ENCODE results near the gene CYP27B1. TPM values are rescaled to one million over a fixed set of nuclear protein-coding genes. Genes with fewer than 3 reads are reported as not detected.

CYP27B1 gene
- total and polyA plus RNA-seq, 9 of the 15 experiments (the other 6 are each of a cell fraction or from before 2014, with no cell fraction given), result 0.18 to 4.2 (median 1.8) TPM

DNA sequence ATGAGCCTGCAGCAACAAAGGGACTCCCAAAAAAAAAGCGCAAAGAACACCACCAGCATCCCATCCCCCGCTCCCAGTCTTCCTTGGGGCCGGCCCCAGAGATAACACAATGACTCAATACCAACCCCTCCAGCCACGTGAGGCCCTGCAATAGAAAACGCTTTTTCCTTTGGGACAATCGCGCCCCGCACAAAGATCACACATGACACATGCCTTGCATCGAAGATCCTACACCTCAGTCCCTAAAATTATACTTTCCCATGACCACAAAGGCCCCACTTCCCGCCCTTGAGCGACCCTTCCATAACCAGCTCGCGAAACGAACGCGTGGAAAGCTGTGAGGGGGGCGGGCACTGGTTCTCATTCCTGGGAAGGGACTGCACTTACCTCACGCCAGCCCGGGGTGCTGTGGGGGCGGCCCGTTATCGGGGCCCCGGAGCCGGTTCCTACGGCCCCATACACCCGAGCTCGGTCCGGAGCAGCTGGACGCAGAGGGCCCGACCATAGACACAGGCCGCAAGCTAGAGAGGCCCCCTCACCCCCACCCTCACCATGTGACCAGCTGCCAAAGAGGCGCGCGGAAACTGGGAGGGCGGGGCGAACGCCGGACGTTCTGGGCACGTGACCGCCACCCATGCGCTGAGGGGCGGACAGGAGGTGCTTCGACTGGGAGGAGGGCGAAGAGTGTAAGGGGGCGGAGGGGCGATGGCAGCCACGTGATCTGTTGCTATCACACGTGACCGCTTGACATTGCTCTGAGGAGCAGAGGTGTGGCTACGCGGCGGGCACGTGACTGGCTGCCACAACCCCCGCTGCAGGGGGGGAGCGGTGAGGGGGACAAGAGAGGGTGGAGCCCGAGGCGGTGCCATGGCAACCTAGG lies 14.8 kb downstream of the CYP27B1 start, which contains the start of gene CDK4 (continued):
- TF ChIP-seq ZC3H8 (IDR thresholded peaks at IDR 0.05), result 0 out of 2 replicates have a peak, but pooled peaks have one; percentile 23
- TF ChIP-seq ZBTB7A (IDR thresholded peaks at IDR 0.05; ENCODE audit: borderline replicate concordance, control insufficient read depth, low read depth, low read length), result peak; percentile 83; the same call in 1 of the 2 replicates
- TF ChIP-seq RFX1 (IDR thresholded peaks at IDR 0.05), result peak; percentile 98
- no peak for TF ChIP-seq ARID2 (IDR thresholded peaks at IDR 0.05)
- peak; percentile 66; the same call in 1 of the 2 replicates for TF ChIP-seq EHMT2 (IDR thresholded peaks at IDR 0.05)
- no peak for TF ChIP-seq THRA (IDR thresholded peaks at IDR 0.05)
- TF ChIP-seq THRAP3 (IDR thresholded peaks at IDR 0.05; ENCODE audit: borderline replicate concordance), result no peak
- TF ChIP-seq ZFPM2 (CRISPR knock-in tag; IDR thresholded peaks at IDR 0.05), result 0 out of 2 replicates have a peak, but pooled peaks have one; percentile 41
- TF ChIP-seq ETV1 (tag; conservative IDR thresholded peaks at IDR 0.05; ENCODE audit: low read depth), result peak; percentile 62
- TF ChIP-seq ZNF668 (CRISPR knock-in tag; IDR thresholded peaks at IDR 0.05), result no peak
- peak; percentile 73; the same call in 1 of the 2 replicates for TF ChIP-seq CTBP1 (IDR thresholded peaks at IDR 0.05; ENCODE audit: borderline replicate concordance)
- no peak for TF ChIP-seq RBM15 (IDR thresholded peaks at IDR 0.05; ENCODE audit: insufficient read depth, low read length)
- TF ChIP-seq SMARCE1 (IDR thresholded peaks at IDR 0.05), result peak; percentile 87
- no peak for TF ChIP-seq SMARCB1 (IDR thresholded peaks at IDR 0.05; ENCODE audit: insufficient read length, low read depth)
- TF ChIP-seq ZNF584 (CRISPR knock-in tag; IDR thresholded peaks at IDR 0.05; ENCODE audit: low read depth), result peak; percentile 82; the same call in 1 of the 2 replicates
- TF ChIP-seq ASH1L (IDR thresholded peaks at IDR 0.05; ENCODE audit: borderline replicate concordance, low read depth, partially characterized antibody), result peak; percentile 54
- peak; percentile 66 for TF ChIP-seq NFE2 (IDR thresholded peaks at IDR 0.05; ENCODE audit: low read depth)
- TF ChIP-seq ZNF24 (IDR thresholded peaks at IDR 0.05), result no peak
- peak; percentile 93 for TF ChIP-seq HMGN3 (IDR thresholded peaks at IDR 0.05; ENCODE audit: borderline replicate concordance, extremely low read depth, insufficient read length, low read depth, low read length)
- no peak for TF ChIP-seq XRCC4 (IDR thresholded peaks at IDR 0.05; ENCODE audit: extremely low read depth, insufficient read depth, insufficient read length)
- TF ChIP-seq NR3C1 (CRISPR knock-in tag; IDR thresholded peaks at IDR 0.05), result no peak
- no peak for TF ChIP-seq PPARD (CRISPR knock-in tag; IDR thresholded peaks at IDR 0.05)
- TF ChIP-seq ZNF780A (CRISPR knock-in tag; IDR thresholded peaks at IDR 0.05), result no peak
- TF ChIP-seq, protein P1, sequence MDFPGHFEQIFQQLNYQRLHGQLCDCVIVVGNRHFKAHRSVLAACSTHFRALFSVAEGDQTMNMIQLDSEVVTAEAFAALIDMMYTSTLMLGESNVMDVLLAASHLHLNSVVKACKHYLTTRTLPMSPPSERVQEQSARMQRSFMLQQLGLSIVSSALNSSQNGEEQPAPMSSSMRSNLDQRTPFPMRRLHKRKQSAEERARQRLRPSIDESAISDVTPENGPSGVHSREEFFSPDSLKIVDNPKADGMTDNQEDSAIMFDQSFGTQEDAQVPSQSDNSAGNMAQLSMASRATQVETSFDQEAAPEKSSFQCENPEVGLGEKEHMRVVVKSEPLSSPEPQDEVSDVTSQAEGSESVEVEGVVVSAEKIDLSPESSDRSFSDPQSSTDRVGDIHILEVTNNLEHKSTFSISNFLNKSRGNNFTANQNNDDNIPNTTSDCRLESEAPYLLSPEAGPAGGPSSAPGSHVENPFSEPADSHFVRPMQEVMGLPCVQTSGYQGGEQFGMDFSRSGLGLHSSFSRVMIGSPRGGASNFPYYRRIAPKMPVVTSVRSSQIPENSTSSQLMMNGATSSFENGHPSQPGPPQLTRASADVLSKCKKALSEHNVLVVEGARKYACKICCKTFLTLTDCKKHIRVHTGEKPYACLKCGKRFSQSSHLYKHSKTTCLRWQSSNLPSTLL (IDR thresholded peaks at IDR 0.05), result 0 out of 2 replicates have a peak, but pooled peaks have one; percentile 61
- no peak for TF ChIP-seq KLF16 (IDR thresholded peaks at IDR 0.05)
- TF ChIP-seq SP2 (IDR thresholded peaks at IDR 0.05; ENCODE audit: extremely low read depth, low read depth, low read length, poor library complexity, severe bottlenecking), result peak; percentile 52
